Stimulated activated naive CD4-positive, alpha-beta T cell (primary cell): ENCODE data around the gene SETD1A.
A peak's percentile ranks its signal among the peaks of the same experiment; 100 is the strongest.

ENCODE experiments used
- DNase-seq, 6 experiments: peaks; one replicate each; lab custom pipeline; 2025; lab: John Stamatoyannopoulos, UW

Gene SETD1A

DNA sequence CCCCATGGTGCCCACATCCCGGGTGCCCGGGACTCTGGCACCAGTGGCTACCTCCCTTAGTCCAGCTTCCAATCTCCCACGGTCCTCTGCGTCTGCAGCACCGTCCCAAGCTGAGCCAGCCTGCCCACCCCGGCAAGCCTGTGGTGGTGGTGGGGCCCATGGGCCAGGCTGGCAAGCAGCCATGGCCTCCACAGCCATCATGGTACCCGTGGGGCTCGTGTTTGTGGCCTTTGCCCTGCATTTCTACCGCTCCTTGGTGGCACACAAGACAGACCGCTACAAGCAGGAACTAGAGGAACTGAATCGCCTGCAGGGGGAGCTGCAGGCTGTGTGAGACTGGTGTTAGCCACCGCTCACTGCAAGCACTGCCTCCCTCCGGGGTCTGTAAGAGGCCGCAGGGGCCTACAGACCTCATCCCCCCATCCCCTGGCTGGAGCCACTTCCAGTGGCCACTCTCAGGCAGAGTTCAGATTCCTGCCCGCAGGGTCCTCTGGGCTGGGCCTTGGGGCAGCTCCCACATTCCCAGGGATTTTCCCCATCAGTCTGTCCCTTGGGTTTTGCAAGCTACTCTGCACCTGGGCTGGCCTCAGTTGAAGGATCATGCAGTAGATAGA, 3.9 kb upstream of the SETD1A start:
- peak; percentile 14 to 33 (median 26) for DNase-seq

DNA sequence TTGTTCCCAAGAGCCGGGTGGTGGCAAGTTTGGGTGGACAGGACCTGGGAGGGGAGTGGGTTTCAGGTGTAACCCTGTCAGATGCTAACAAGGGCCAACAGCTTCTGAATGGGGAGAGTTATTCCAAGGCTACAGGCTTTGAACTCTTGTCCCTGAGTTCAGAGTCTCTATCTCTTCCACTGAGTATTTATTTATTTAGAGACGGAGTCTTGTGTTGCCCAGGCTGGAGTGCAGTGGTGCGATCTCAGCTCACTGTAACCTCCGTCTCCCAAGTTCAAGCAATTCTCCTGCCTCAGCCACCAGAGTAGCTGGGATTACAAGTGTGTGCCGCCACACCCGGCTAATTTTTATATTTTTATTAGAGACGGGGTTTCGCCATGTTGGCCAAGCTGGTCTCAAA, 2.6 kb upstream of the SETD1A start:
- no peak for DNase-seq

DNA sequence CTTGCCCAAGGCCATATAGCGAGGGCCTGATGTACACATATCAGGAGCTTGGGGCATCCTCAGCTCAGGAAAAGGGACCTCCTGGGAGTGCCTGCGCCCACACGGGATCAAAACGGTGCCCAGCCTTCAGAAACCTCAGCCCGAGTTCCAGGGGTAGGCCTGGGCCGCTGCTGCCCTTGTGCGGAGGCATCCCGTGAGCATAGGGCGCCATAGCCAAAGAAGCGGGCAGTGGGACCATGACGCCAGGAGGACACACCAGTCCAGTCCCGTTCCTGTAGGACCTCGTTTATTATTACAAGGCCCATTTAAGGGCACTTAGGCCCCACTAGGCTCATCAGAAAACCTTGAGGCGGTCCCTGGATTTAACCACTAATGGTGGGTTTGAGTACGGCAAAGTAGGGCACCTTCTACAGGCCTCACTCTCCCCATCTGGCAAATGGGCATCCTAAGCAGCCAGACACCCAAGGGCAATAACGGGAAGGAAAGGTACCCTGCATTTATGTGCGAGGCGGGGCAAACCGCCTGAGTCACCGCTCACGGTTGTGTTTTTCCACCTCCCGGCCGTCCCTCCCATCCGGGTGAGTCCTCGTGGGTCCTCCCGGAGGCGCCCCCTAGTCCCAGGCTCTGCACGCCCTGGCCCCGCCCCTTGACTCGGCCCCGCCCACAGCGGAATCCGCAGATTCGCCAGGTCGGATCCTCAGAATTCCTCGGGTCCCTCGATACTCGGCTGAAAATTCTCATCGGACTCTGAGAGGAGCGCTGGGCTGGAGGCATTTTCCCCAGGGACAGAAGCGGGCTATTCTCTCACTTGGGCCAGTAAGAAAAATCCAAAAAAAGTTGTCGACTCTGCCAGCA, 726 bp upstream of the SETD1A start:
- peak in 5 of 6 experiments; percentile 77 to 88 (median 81) for DNase-seq

DNA sequence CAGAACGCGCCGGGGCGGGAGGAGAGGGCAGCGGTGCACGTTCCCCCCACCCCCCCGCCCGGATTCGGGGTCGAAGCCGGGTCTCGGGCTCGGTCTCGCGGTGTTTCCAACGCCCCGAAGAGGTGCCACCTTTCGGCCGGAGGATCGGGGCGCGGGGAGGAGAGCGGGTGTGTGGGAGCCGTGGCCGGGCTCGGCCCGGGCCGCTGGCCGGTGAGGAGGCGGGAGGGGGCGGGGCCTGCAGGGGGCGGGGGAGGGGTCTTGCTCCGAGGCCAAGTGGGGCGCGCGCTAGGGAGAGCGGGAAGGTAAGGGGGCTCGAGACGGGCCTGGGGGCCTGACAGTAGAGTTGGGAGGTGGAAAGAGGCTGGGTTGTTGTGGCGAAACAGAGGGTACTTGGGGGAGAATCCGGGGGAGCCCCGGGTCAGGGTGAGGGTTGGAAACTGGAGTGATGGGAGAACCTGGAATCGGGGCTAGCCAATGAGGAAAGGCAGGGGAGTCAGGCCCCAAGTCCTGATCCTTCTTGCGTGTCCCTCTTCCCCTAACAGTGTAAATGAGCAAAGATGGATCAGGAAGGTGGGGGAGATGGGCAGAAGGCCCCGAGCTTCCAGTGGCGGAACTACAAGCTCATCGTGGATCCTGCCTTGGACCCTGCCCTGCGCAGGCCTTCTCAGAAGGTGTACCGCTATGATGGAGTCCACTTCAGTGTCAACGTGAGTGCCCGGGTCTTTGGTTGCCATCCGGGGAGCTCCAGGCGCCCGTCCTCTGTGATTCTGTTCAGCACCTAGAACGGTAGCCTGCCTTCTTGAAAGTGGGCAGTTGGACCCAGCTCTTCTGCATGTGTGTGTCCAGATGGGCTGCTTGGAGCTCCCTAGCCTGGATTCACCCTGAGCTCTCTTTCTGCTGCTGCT, 873 bp downstream of the SETD1A start:
- DNase-seq = peak in 2 of 6 experiments; percentile 65 to 79

DNA sequence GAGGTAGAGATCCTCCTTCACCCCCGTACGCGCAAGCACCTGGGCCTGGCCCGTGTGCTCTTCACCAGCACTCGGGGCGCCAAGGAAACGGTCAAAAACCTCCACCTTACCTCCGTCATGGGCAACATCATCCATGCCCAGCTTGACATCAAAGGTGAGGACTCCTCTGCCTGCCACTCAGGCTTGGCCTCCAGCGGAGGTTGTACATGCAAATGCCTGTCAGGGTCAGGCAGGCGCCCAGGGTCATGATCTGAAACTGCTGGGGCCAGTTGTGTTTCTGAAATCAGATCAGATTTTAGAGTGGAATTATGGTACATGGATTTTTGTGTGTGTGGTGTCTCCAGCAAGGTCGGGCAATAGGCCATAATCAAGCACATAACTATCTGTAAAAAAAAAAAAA, 3.8 kb downstream of the SETD1A start:
- DNase-seq = no peak

DNA sequence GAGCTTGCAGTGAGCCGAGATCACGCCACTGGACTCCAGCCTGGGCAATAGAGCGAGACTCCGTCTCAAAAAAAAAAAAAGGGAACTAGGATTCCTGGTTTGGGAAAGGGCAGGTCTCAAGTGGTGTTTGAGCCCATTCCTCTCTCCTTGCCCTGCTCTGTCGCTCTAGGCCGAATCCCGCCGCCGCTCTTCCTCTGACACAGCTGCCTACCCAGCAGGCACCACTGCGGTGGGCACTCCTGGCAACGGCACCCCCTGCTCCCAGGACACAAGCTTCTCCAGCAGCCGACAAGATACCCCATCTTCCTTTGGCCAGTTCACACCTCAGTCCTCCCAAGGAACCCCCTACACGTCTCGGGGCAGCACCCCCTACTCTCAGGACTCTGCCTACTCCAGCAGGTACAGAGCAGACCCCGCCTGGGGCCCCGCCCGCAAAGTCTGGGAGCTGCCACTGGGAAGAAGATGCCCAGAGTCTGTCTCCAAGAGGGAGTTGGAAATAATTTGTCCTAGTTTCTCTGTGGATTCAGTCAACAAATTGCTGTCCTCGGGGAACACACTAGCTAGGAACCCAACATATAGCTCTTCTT, 6.5 kb downstream of the SETD1A start:
- no peak for DNase-seq

DNA sequence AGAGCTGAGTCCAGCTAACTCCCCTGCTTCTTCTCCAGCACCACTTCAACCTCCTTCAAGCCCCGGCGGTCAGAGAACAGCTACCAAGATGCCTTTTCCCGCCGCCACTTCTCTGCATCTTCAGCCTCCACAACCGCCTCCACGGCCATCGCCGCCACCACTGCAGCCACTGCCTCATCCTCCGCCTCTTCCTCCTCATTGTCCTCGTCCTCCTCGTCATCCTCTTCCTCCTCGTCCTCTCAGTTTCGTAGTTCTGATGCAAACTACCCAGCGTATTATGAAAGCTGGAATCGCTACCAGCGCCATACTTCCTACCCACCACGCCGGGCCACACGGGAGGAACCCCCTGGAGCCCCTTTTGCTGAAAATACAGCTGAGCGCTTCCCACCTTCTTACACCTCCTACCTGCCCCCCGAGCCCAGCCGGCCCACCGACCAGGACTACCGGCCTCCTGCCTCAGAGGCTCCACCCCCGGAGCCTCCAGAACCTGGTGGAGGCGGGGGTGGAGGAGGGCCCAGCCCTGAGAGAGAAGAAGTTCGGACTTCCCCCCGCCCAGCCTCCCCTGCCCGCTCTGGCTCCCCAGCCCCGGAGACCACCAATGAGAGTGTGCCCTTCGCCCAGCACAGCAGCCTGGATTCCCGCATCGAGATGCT, 7.1 kb downstream of the SETD1A start:
- DNase-seq = no peak

DNA sequence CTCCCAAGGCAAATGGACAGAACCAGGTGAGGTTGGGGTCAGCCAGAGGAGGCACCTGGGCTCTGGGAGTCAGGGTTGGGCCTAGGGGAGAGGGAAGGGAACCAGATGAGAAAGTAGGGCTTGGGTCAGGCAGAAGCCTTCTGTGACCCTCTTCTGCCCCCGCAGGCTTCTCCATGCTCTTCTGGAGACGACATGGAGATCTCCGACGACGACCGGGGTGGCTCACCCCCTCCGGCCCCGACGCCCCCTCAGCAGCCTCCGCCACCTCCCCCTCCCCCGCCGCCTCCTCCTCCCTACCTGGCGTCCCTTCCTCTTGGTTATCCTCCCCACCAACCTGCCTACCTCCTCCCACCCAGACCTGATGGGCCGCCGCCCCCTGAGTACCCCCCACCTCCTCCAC, 7.9 kb downstream of the SETD1A start:
- no peak for DNase-seq

DNA sequence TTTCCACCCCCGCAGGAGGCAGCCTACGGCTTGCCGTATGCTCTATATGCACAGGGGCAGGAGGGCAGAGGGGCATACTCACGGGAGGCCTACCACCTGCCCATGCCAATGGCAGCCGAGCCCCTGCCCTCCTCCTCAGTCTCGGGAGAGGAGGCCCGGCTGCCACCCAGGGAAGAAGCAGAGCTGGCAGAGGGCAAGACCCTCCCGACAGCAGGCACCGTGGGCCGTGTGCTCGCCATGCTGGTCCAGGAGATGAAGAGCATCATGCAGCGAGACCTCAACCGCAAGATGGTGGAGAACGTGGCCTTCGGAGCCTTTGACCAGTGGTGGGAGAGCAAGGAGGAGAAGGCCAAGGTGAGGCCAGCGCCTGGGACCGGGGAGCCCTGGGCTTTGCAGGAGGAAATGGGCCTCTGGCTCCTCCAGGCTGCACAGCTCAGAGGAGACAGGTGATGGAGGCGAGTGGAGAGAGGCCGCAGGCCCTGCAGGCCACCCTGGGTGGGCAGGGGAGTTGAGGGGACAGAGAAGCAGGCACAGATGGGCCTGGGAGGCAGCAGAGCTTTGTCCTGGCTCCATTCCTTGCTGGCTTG, 8.6 kb downstream of the SETD1A start:
- no peak for DNase-seq

DNA sequence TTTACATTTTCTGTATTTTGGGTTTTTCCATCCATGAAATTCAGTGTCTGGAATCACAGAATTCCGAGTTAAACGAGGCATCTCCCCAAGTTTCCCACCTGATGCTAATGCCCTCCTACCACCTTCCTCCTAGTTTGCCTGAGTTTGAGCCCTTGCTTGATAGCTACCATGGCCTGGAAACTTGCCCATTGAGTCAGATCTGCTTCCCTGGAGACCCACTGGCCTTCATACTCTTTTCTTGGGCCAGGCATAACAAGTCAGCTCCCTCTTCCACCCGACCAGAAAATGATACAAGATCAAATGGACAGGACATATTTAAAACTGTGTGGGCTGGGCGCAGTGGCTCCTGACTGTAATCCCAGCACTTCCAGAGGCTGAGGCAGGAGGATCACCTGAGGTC, 10.2 kb downstream of the SETD1A start:
- no peak for DNase-seq

DNA sequence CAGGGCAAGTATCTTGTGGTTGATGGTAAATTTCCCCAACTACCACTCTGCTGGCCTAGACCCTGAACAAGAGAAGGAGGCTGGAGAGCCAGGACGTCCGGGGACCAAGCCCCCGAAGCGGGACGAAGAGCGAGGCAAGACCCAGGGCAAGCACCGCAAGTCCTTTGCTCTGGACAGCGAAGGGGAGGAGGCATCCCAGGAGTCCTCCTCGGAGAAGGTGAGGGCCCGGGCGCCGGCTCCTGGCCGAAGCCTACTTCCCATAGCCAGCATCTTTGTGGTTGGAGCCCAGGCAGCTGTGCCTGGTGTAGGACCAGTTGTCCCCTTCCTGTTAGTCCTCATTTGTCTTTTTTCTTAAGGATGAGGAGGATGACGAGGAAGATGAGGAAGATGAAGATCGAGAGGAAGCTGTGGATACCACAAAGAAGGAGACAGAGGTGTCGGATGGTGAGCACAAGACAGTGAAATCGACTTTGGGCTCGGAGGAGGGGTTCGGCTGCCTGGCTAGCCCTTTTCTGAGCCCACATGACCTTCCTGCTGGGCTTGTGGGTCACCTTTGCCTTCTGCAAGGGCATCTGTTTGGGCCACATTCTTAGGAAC, 11.8 kb downstream of the SETD1A start:
- no peak for DNase-seq

DNA sequence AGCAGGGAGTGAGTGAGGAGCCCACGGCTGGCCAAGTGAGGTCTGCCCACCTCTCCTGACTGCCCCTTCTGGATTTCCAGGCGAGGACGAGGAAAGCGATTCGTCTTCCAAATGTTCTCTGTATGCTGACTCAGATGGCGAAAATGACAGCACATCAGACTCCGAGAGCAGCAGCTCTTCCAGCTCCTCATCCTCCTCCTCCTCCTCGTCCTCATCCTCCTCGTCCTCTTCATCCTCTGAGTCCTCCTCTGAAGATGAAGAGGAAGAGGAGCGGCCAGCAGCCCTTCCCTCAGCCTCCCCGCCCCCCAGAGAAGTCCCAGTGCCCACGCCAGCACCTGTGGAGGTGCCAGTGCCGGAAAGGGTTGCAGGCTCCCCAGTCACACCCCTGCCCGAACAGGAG, 13.7 kb downstream of the SETD1A start:
- no peak for DNase-seq

DNA sequence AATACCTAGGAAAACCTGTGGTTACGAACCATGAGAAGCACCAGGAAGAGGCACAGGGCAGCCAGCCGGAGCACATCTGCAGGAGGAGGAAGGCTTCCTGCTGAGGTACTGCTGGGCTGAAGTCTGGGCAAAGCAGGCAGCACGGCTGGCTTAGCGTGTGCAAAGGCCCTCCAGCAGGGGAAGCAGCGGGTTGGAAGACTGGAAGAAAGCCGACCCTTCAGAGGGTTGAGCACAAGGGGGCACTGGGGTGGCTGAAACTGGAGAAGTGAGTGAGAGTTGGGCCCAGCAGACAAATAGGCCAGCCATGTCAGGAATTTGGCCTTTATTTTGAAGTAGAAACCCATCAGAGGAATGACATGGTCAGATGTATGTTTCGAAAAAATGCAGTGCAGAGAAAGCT, 15.3 kb downstream of the SETD1A start:
- DNase-seq = no peak

DNA sequence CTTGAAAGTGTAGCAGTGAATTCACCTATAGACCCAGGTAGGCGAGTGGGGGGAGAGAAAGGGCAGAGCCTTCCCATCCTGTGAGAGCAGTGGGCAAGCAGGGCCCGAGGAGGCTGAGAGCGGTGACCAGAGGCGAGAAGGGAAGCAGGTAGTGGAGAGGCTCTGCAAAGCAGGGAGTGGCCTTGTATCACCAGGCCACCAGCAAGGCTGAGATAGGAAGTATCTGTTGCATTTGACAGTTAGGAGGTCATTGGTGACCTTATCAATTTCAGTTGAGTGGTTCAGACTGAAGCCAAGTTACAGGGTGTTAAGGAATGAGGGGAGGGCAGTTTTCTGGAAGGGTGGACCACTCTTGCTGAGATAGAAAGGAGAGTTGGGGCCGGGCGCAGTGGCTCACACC, 16.8 kb downstream of the SETD1A start:
- no peak for DNase-seq

DNA sequence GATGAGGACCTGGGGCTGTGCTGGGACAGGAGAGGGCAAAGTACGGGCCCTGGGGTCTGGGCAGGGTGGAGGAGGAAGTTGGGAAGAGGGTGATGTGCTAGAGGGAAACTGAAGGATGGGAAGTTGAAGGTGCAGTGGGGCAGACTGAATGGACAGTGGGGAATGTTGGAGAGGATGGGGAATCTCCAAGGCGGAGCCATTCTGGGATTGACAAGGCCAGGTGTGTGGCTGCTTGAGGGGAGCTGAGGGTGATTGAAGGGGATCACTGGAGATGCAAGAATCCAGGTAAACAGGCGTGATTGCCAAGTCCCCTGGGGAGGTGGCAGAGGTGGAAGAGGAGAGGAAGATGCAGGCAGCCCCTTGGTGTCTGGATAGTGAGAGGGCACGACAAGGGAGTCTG, 18.9 kb downstream of the SETD1A start:
- no peak for DNase-seq

DNA sequence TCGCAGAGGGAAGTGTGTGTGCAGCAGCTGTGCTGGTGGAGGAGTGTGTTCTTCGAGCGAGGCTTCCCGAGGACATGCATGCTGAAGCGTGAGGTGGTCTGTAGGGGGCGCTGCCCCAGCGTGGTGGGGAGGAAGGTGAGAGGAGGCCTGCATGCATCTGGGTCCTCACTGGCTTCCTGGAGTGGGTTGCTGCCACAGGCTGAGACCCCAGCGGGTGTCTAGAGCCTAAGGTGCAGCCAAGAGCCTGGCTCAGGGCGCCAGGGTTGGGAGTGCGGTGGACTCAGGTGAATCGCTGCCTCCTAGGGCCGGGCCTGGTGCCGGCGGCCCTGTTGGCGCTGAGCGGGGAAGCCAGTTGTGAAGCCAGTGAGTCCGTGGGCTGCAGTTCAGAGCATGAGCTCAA, 19.9 kb downstream of the SETD1A start:
- DNase-seq = peak in 1 of 6 experiments; percentile 3

DNA sequence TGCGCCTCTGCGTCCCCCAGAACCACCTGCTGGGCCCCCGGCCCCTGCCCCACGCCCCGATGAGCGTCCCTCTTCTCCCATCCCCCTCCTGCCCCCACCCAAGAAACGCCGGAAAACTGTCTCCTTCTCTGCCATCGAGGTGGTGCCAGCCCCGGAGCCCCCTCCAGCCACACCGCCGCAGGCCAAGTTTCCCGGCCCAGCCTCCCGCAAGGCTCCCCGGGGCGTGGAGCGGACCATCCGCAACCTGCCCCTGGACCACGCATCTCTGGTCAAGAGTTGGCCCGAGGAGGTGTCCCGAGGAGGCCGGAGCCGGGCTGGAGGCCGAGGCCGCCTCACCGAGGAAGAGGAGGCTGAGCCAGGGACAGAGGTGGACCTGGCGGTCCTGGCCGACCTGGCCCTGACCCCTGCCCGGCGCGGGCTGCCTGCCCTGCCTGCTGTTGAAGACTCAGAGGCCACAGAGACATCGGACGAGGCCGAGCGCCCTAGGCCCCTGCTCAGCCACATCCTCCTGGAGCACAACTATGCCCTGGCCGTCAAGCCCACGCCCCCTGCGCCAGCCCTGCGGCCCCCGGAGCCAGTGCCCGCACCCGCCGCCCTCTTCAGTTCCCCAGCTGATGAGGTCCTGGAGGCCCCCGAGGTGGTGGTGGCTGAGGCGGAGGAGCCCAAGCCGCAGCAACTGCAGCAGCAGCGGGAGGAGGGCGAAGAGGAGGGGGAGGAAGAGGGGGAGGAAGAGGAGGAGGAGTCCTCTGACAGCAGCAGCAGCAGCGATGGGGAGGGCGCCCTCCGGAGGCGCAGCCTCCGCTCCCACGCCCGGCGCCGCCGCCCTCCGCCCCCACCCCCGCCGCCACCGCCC, 21.8 kb downstream of the SETD1A start:
- no peak for DNase-seq

DNA sequence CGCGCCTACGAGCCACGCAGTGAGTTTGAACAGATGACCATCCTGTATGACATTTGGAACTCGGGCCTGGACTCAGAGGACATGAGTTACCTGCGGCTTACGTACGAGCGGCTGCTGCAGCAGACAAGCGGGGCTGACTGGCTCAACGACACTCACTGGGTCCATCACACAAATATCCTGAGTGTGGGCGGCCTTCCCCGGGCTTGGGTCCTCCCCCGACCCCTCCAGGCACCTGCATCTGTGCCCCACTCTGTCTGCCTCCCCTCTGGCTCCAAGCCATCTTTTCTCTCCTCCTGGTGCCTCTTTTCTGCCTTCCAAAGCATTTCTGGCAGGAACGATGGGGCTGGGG, 22.4 kb downstream of the SETD1A start:
- DNase-seq = no peak

DNA sequence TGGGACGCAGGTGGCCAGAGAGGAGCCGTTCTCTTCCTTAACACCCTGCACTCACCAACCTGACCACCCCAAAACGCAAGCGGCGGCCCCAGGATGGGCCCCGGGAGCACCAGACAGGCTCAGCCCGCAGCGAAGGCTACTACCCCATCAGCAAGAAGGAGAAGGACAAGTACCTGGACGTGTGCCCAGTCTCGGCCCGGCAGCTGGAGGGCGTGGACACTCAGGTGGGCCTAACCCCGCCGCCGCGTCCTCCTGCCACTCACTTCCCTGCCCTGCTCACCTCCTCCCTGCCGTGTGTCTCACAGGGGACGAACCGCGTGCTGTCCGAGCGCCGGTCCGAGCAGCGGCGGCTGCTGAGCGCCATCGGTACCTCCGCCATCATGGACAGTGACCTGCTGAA, 22.9 kb downstream of the SETD1A start:
- no peak for DNase-seq

DNA sequence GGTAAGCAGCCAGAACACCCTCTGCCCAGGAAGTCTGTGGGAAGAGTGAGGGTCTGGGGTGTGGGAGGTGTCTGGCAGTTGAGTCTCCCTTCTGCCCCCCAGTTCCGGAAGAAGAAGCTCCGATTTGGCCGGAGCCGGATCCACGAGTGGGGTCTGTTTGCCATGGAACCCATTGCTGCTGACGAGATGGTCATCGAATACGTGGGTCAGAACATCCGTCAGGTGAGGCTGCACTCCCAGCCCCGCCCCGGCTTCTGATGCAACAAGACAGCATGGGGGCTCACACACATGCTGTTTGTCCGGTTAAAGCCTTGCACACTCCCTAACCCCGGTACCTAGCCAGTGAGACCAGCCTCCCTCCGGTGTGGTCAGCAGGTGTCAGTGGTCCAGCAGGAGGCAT, 23.4 kb downstream of the SETD1A start:
- DNase-seq = no peak
